ENCODE results near the gene BBS9. TPM values are rescaled to one million over a fixed set of nuclear protein-coding genes. Genes with fewer than 3 reads are reported as not detected.

Gene BBS9
- total RNA-seq, 1 experiment from 2014 or later = 26.4 TPM

GRCh38 chr7:33184828-33185227 is 55.5 kb downstream of the BBS9 start:
- Mint-ChIP-seq H3K36me3 (ENCODE audit: insufficient read depth in 1 of 3, low read depth in 3 of 3) (peaks cover 3 to 9% (median 7%) of the 10 kb centered on the region in 3 experiments; a peak in 5 of 7 replicates), H3K27me3 (ENCODE audit: low read depth) (no peaks in the 10 kb centered on the region), H3K9me3 (peaks cover 4 to 5% of the 10 kb centered on the region in 2 experiments; a peak in 3 of 5 replicates), H3K4me3 (no peak overlapping the region), H3K4me1 (peaks cover 8 to 9% of the 10 kb centered on the region in 2 experiments), H3K27ac (no peak overlapping the region; a peak in 1 of 7 replicates)
- Histone ChIP-seq H3K23ac (ENCODE audit: insufficient read length, low read depth, low read length) (no peak overlapping the region), H2BK15ac (ENCODE audit: low read depth, low read length) (no peak overlapping the region), H2BK20ac (ENCODE audit: low read depth, low read length, poor library complexity, severe bottlenecking) (no peak overlapping the region), H4K8ac (replicated peaks; ENCODE audit: insufficient read length, low read depth, low read length) (no peak overlapping the region), H3K79me2 (ENCODE audit: insufficient read depth, low read length) (no peaks in the 10 kb centered on the region), H3T11ph (ENCODE audit: low read length) (no peak overlapping the region), H3K23me2 (ENCODE audit: insufficient read length, low read depth, low read length, poor library complexity, severe bottlenecking) (no peaks in the 10 kb centered on the region), H2AK5ac (ENCODE audit: insufficient read length, low read length) (no peak overlapping the region), H3K18ac (ENCODE audit: insufficient read length, low read depth, low read length) (no peak overlapping the region), H4K91ac (ENCODE audit: insufficient read length, low read depth, low read length) (no peak overlapping the region), H3K9ac (ENCODE audit: extremely low read depth, insufficient read length, low read length) (no peak overlapping the region), H2BK120ac (ENCODE audit: low read depth, low read length, poor library complexity, severe bottlenecking) (no peak overlapping the region), H3K27me3 (ENCODE audit: insufficient read depth, low read length) (no peaks in the 10 kb centered on the region), H3K79me1 (ENCODE audit: insufficient read depth, low read depth, low read length, poor library complexity, severe bottlenecking) (no peaks in the 10 kb centered on the region), H4K5ac (ENCODE audit: insufficient read length, low read depth, low read length) (no peak overlapping the region), H3K4me2 (ENCODE audit: insufficient read depth, insufficient read length, low read length) (no peak overlapping the region), H3K4me1 (ENCODE audit: insufficient read depth, low read length) (no peaks in the 10 kb centered on the region), H2BK12ac (ENCODE audit: insufficient read length, low read depth, low read length) (no peak overlapping the region), H3K56ac (ENCODE audit: insufficient read length, low read depth, low read length) (no peak overlapping the region), H3K14ac (ENCODE audit: insufficient read depth, low read length) (no peak overlapping the region), H2AFZ (ENCODE audit: low read length) (no peak overlapping the region), H3K27ac (ENCODE audit: insufficient read length, low read depth, low read length) (no peak overlapping the region), H4K20me1 (ENCODE audit: control insufficient read depth, insufficient read depth, insufficient read length) (no peaks in the 10 kb centered on the region), H2BK5ac (ENCODE audit: insufficient read length, low read length) (no peak overlapping the region), H3K4ac (ENCODE audit: low read depth, low read length) (no peak overlapping the region), H3K9me3 (ENCODE audit: control insufficient read depth, low read depth, low read length) (no peaks in the 10 kb centered on the region)
- TF ChIP-seq CTCF (conservative IDR thresholded peaks at IDR 0.05) = no peak
- WGBS (ENCODE audit: extremely low coverage, insufficient read length, low lambda C conversion rate) = no CpG with 5 or more reads among the region's 1 CpG
- no peak for DNase-seq
